Stimulated activated effector memory CD8-positive, alpha-beta T cell treated with anti-CD3 and anti-CD28 coated beads, Interleukin-12 subunit alpha, Interleukin-12 subunit beta, amount 100 ng/mL, for 72 hours (primary cell): ENCODE measurements around the gene C6orf89.

Source experiments
- ATAC-seq: fragments of 150-1000 bp; cut with Tn5 transposase; 2 replicates; pipeline ENCODE4 v1.10.0; 2021
- DNase-seq, 2 donors: peaks; one replicate each; pipeline ENCODE4 v3.0.0; 2021 to 2022; ENCODE audit warnings: low spot score in 2 of 2
- H3K27ac Mint-ChIP-seq: one replicate; pipeline ENCODE4 v1.8.0; 2022; ENCODE audit warnings: mild to moderate bottlenecking, mixed read lengths
- H3K36me3 Mint-ChIP-seq: one replicate; pipeline ENCODE4 v1.8.0; 2022; ENCODE audit warnings: mild to moderate bottlenecking, mixed read lengths
- H3K4me1 Mint-ChIP-seq: one replicate; pipeline ENCODE4 v1.8.0; 2022; ENCODE audit warnings: mixed read lengths
- H3K4me3 Mint-ChIP-seq: one replicate; pipeline ENCODE4 v1.8.0; 2022; ENCODE audit warnings: mild to moderate bottlenecking, mixed read lengths
- H3K9me3 Mint-ChIP-seq: one replicate; pipeline ENCODE4 v1.8.0; 2022; ENCODE audit warnings: mixed read lengths

Gene C6orf89

GRCh38 chr6:36955671-36956445, 70.1 kb downstream of the C6orf89 start:
- peak overlapping the region; percentile 48 for H3K4me3 Mint-ChIP-seq

GRCh38 chr6:36956446-36956820, 70.7 kb downstream of the C6orf89 start:
- peak overlapping the region; percentile 83 for H3K27ac Mint-ChIP-seq
- H3K4me3 Mint-ChIP-seq, result no peak overlapping the region
- H3K4me1 Mint-ChIP-seq, result peaks cover 49% of the 10 kb centered on the region
- H3K9me3 Mint-ChIP-seq, result no peaks in the 10 kb centered on the region
- no peak for ATAC-seq
- H3K36me3 Mint-ChIP-seq, result no peaks in the 10 kb centered on the region
- DNase-seq, result no peak

More at GRCh38 chr6:36955671-36956445, 70.1 kb downstream of the C6orf89 start:
- DNase-seq (no peak), ATAC-seq (peak; percentile 48)
- Mint-ChIP-seq H3K9me3 (no peaks in the 10 kb centered on the region), H3K27ac (peak overlapping the region; percentile 83), H3K36me3 (no peaks in the 10 kb centered on the region), H3K4me1 (peaks cover 43% of the 10 kb centered on the region)

GRCh38 chr6:36957773-36958271, 72.1 kb downstream of the C6orf89 start:
- Mint-ChIP-seq H3K36me3 (no peaks in the 10 kb centered on the region), H3K27ac (no peak overlapping the region), H3K9me3 (no peaks in the 10 kb centered on the region), H3K4me3 (no peak overlapping the region), H3K4me1 (peaks cover 55% of the 10 kb centered on the region)
- DNase-seq (no peak), ATAC-seq (no peak)

- peaks cover 59% of the 10 kb centered on the region for H3K4me1 Mint-ChIP-seq
- H3K9me3 Mint-ChIP-seq, result no peaks in the 10 kb centered on the region
- ATAC-seq (no peak), DNase-seq (no peak)
- no peaks in the 10 kb centered on the region for H3K36me3 Mint-ChIP-seq
- no peak overlapping the region for H3K27ac Mint-ChIP-seq
- H3K4me3 Mint-ChIP-seq, result no peak overlapping the region
These were observed 73.2 kb downstream of the C6orf89 start for GRCh38 chr6:36958775-36959554.

- ATAC-seq (no peak), DNase-seq (no peak)
- Mint-ChIP-seq H3K27ac (no peak overlapping the region), H3K36me3 (no peaks in the 10 kb centered on the region), H3K4me1 (peaks cover 59% of the 10 kb centered on the region), H3K9me3 (no peaks in the 10 kb centered on the region), H3K4me3 (no peak overlapping the region)
These were observed 74.0 kb downstream of the C6orf89 start for GRCh38 chr6:36959555-36960250.

GRCh38 chr6:36961441-36962435, 76.0 kb downstream of the C6orf89 start:
- H3K4me1 Mint-ChIP-seq, result peaks cover 49% of the 10 kb centered on the region
- no peak overlapping the region for H3K4me3 Mint-ChIP-seq
- H3K9me3 Mint-ChIP-seq, result no peaks in the 10 kb centered on the region
- H3K27ac Mint-ChIP-seq, result peak overlapping the region; percentile 83
- H3K36me3 Mint-ChIP-seq, result peaks cover 9% of the 10 kb centered on the region
- ATAC-seq (no peak), DNase-seq (no peak)

GRCh38 chr6:36962874-36963273, 77.1 kb downstream of the C6orf89 start:
- DNase-seq (peak; percentile 36 to 72), ATAC-seq (peak; percentile 56)
- peak overlapping the region; percentile 5 for H3K4me3 Mint-ChIP-seq
- H3K9me3 Mint-ChIP-seq, result no peaks in the 10 kb centered on the region
- H3K4me1 Mint-ChIP-seq, result peaks cover 43% of the 10 kb centered on the region
- peaks cover 20% of the 10 kb centered on the region for H3K36me3 Mint-ChIP-seq
- H3K27ac Mint-ChIP-seq, result peak overlapping the region; percentile 90

- peaks cover 43% of the 10 kb centered on the region for H3K4me1 Mint-ChIP-seq
- H3K9me3 Mint-ChIP-seq, result no peaks in the 10 kb centered on the region
- H3K36me3 Mint-ChIP-seq, result peaks cover 28% of the 10 kb centered on the region
- peak overlapping the region; percentile 5 for H3K4me3 Mint-ChIP-seq
- H3K27ac Mint-ChIP-seq, result peak overlapping the region; percentile 90
- peak; percentile 60 for ATAC-seq
- no peak for DNase-seq
These were observed 77.9 kb downstream of the C6orf89 start for GRCh38 chr6:36963451-36964290.

- ATAC-seq (no peak), DNase-seq (no peak)
- Mint-ChIP-seq H3K4me3 (no peak overlapping the region), H3K4me1 (peaks cover 43% of the 10 kb centered on the region), H3K9me3 (no peaks in the 10 kb centered on the region), H3K27ac (peak overlapping the region; percentile 90), H3K36me3 (peaks cover 35% of the 10 kb centered on the region)
These were observed 78.6 kb downstream of the C6orf89 start for GRCh38 chr6:36964349-36964748.

- Mint-ChIP-seq H3K27ac (peak overlapping the region; percentile 90), H3K36me3 (peaks cover 40% of the 10 kb centered on the region), H3K4me1 (peaks cover 43% of the 10 kb centered on the region), H3K9me3 (no peaks in the 10 kb centered on the region), H3K4me3 (no peak overlapping the region)
- no peak for ATAC-seq
- DNase-seq, result no peak
These were observed 79.2 kb downstream of the C6orf89 start for GRCh38 chr6:36964908-36965307.

GRCh38 chr6:36967301-36967700, 81.5 kb downstream of the C6orf89 start:
- Mint-ChIP-seq H3K4me3 (no peak overlapping the region), H3K36me3 (peaks cover 64% of the 10 kb centered on the region), H3K27ac (peak overlapping the region; percentile 68), H3K9me3 (no peaks in the 10 kb centered on the region), H3K4me1 (peaks cover 33% of the 10 kb centered on the region)
- ATAC-seq (no peak), DNase-seq (no peak)

- H3K4me1 Mint-ChIP-seq, result peaks cover 30% of the 10 kb centered on the region
- H3K27ac Mint-ChIP-seq, result peak overlapping the region; percentile 68
- peaks cover 69% of the 10 kb centered on the region for H3K36me3 Mint-ChIP-seq
- DNase-seq (no peak), ATAC-seq (no peak)
- no peak overlapping the region for H3K4me3 Mint-ChIP-seq
- H3K9me3 Mint-ChIP-seq, result no peaks in the 10 kb centered on the region
These were observed 82.0 kb downstream of the C6orf89 start for GRCh38 chr6:36967757-36968156.

GRCh38 chr6:36968266-36968977, 82.7 kb downstream of the C6orf89 start:
- Mint-ChIP-seq H3K4me1 (peaks cover 23% of the 10 kb centered on the region), H3K4me3 (no peak overlapping the region), H3K9me3 (no peaks in the 10 kb centered on the region), H3K27ac (peak overlapping the region; percentile 68), H3K36me3 (peaks cover 76% of the 10 kb centered on the region)
- DNase-seq, result no peak
- no peak for ATAC-seq
